Left lung (tissue), 10 donors: ENCODE data around the gene KANK4. TPM values are rescaled to one million over a fixed set of nuclear protein-coding genes. Genes with fewer than 3 reads are reported as not detected.
A peak's percentile ranks its signal among the peaks of the same experiment; 100 is the strongest.

ENCODE experiments used
- ATAC-seq: fragments of 200-7000 bp; cut with Tn5 transposase; one replicate; pipeline ENCODE4 v1.9.1; 2020; ENCODE audit warnings: moderate library complexity
- DNase-seq, 4 donors: peaks; one replicate each; pipeline ENCODE4 v3.0.0-alpha.2; 2013 to 2020
- H3K27ac ChIP-seq, 2 donors: fragments of 200-600 bp; sonication (generic) in 1 of 2; one replicate each; pipeline versions ENCODE4 v1.5.0 to v1.8.0; 2020 to 2021
- H3K27me3 ChIP-seq, 2 donors: fragments of 200-600 bp; sonication (generic) in 1 of 2; one replicate each; pipeline versions ENCODE4 v1.5.0 to v1.8.0; 2020 to 2021
- H3K36me3 ChIP-seq, 2 donors: fragments of 200-600 bp; sonication (generic) in 1 of 2; one replicate each; pipeline versions ENCODE4 v1.5.0 to v1.8.0; 2020 to 2021
- H3K4me1 ChIP-seq, 2 donors: fragments of 200-600 bp; one replicate each; pipeline ENCODE4 v1.8.0; 2021
- H3K4me3 ChIP-seq, 2 donors: fragments of 200-600 bp; sonication (generic) in 1 of 2; one replicate each; pipeline versions ENCODE4 v1.5.0 to v1.8.0; 2020 to 2021; ENCODE audit warnings: mild to moderate bottlenecking in 1 of 2
- H3K9me3 ChIP-seq, 2 donors: fragments of 200-600 bp; sonication (generic) in 1 of 2; one replicate each; pipeline versions ENCODE4 v1.5.0 to v1.8.0; 2020 to 2021
- CTCF ChIP-seq, 2 donors: fragments of 200-600 bp; sonication (generic) in 1 of 2; IDR thresholded peaks; one replicate each; pipeline versions ENCODE4 v1.5.0 to v1.8.0; 2021; ENCODE audit warnings: antibody characterized with exemption in 2 of 2
- intact Hi-C, 2 donors: fragments of 100-400 bp; cut with DNase I; formaldehyde crosslinking; loops; one replicate each; pipeline versions ENCODE4 v1.11.2 to v1.14.2; 2022
- polyA plus RNA-seq, 6 donors: library from polyadenylated mRNA; unstranded; fragments of 120-200 nt; gene quantifications; one replicate each; pipeline ENCODE4 v1.2.1, GENCODE V29; 2013; ENCODE audit not compliant: insufficient read length in 6 of 6
- total RNA-seq, 2 donors: library from RNA; stranded (reverse); fragmentation: NEBNext Ultra II Directional; extraction: Animal tissue kit (Norgen Biotek cat#: 25700); gene quantifications; one replicate each; pipeline ENCODE4 v1.2.1, GENCODE V29; 2021
- donor health status: DM: no; HTN: yes; CAD: no.
- donor health status: DM: no; HTN: no; CAD: no.

Gene KANK4
- total and polyA plus RNA-seq, 8 donors: 2.0 to 15.1 (median 11.2) TPM

- peaks cover 0 to 4% of the 10 kb centered on the region in 2 donors for H3K4me1 ChIP-seq
- H3K36me3 ChIP-seq: no peaks in the 10 kb centered on the region
- H3K9me3 ChIP-seq: no peaks in the 10 kb centered on the region
- TF ChIP-seq CTCF (IDR thresholded peaks at IDR 0.05): no peak
- ATAC-seq: peak; percentile 25
- H3K27me3 ChIP-seq: peaks cover 11 to 41% of the 10 kb centered on the region in 2 donors
- intact Hi-C loops: no loop called here
- no peak overlapping the region for H3K27ac ChIP-seq
- peak overlapping the region; percentile 25 to 34 for H3K4me3 ChIP-seq
- no peak for DNase-seq
Observed at GRCh38 chr1:62318320-62318755, 896 bp downstream of the KANK4 start.

- ATAC-seq (no peak), DNase-seq (no peak)
- Histone ChIP-seq H3K36me3 (no peaks in the 10 kb centered on the region), H3K4me1 (peaks cover 0 to 4% of the 10 kb centered on the region in 2 donors), H3K27ac (no peak overlapping the region), H3K9me3 (no peaks in the 10 kb centered on the region), H3K27me3 (peaks cover 11 to 41% of the 10 kb centered on the region in 2 donors), H3K4me3 (no peak overlapping the region)
- TF ChIP-seq CTCF (IDR thresholded peaks at IDR 0.05): no peak
- intact Hi-C loops: no loop called here
Observed at GRCh38 chr1:62317021-62317768, 2.0 kb downstream of the KANK4 start.

GRCh38 chr1:62316135-62316534 lies 3.1 kb downstream of the KANK4 start:
- no peaks in the 10 kb centered on the region for H3K36me3 ChIP-seq
- no peaks in the 10 kb centered on the region for H3K9me3 ChIP-seq
- ATAC-seq (no peak), DNase-seq (no peak)
- H3K27ac ChIP-seq: no peak overlapping the region
- no peak overlapping the region for H3K4me3 ChIP-seq
- no peak for TF ChIP-seq CTCF (IDR thresholded peaks at IDR 0.05)
- peaks cover 11 to 41% of the 10 kb centered on the region in 2 donors for H3K27me3 ChIP-seq
- peaks cover 0 to 4% of the 10 kb centered on the region in 2 donors for H3K4me1 ChIP-seq
- intact Hi-C loops: no loop called here

- Histone ChIP-seq H3K9me3 (no peaks in the 10 kb centered on the region), H3K4me3 (no peak overlapping the region), H3K27me3 (peaks cover 11 to 36% of the 10 kb centered on the region in 2 donors), H3K27ac (no peak overlapping the region), H3K4me1 (peaks cover 0 to 4% of the 10 kb centered on the region in 2 donors), H3K36me3 (no peaks in the 10 kb centered on the region)
- DNase-seq (no peak), ATAC-seq (no peak)
- no peak for TF ChIP-seq CTCF (IDR thresholded peaks at IDR 0.05)
- intact Hi-C loops: no loop called here
Observed at GRCh38 chr1:62315387-62315786, 3.8 kb downstream of the KANK4 start.

GRCh38 chr1:62314454-62315350 lies 4.5 kb downstream of the KANK4 start:
- intact Hi-C loops: no loop called here
- DNase-seq: no peak

More at GRCh38 chr1:62314454-62315350, 4.5 kb downstream of the KANK4 start:
- H3K27ac ChIP-seq: no peak overlapping the region
- H3K4me1 ChIP-seq: peaks cover 0 to 4% of the 10 kb centered on the region in 2 donors
- no peak for ATAC-seq
- no peak overlapping the region for H3K4me3 ChIP-seq
- H3K36me3 ChIP-seq: no peaks in the 10 kb centered on the region
- no peak for TF ChIP-seq CTCF (IDR thresholded peaks at IDR 0.05)
- no peaks in the 10 kb centered on the region for H3K9me3 ChIP-seq
- H3K27me3 ChIP-seq: peaks cover 11 to 29% of the 10 kb centered on the region in 2 donors
